ENCODE measurements around the gene SCP2. TPM values are rescaled to one million over a fixed set of nuclear protein-coding genes. Genes with fewer than 3 reads are reported as not detected.
A peak's percentile ranks its signal among the peaks of the same experiment; 100 is the strongest.

SCP2 gene, protein sequence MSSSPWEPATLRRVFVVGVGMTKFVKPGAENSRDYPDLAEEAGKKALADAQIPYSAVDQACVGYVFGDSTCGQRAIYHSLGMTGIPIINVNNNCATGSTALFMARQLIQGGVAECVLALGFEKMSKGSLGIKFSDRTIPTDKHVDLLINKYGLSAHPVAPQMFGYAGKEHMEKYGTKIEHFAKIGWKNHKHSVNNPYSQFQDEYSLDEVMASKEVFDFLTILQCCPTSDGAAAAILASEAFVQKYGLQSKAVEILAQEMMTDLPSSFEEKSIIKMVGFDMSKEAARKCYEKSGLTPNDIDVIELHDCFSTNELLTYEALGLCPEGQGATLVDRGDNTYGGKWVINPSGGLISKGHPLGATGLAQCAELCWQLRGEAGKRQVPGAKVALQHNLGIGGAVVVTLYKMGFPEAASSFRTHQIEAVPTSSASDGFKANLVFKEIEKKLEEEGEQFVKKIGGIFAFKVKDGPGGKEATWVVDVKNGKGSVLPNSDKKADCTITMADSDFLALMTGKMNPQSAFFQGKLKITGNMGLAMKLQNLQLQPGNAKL
- 42.8 TPM for polyA plus RNA-seq (2012; ENCODE audit: insufficient read length, low read depth)

DNA sequence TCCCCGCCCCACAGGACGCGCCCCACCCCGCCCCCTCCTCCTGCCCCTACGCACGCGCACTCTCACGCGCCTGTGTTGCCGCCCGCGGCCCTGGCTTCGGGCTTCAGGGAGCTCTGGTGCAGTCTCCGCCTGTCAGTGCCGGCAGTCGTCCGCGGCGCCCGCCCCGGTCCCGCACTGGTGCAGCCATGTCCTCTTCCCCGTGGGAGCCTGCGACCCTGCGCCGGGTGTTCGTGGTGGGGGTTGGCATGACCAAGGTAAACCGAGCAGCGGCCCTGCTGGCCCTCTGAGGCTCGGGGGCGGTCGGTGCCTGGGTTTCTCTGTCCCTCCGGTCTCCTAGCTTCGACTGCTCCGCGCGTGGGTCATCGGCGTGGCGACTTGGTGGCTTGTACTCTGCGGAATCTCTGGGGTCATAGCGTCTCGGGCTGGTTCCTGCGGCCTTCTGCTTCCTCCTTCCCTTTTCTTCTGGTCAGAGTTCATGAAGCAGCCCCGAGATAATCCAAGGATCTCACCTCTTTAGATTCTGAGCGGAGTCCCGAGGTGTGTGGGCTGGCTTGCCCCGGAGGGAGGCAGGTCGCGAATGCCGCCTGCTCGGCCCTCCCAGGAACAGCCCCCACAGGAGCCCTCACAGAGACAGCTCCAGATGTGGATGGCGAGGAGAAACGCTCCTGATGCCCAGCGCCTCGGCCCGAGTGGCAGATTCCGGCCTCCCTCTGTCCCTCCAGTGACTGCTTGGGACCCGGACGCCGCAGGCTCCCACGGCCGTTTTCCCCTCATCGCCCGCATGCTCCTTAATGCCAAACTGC, at the start of gene SCP2:
TSS of gene SCP2 (plus strand) at position 65 of the 803 bp plus-strand sequence. CDS start at position 186, 121 bp downstream.
- TF ChIP-seq SIN3A (IDR thresholded peaks at IDR 0.05; ENCODE audit: borderline replicate concordance, insufficient read depth, low read length) (no peak), FOXP2 (optimal IDR thresholded peaks at IDR 0.05; ENCODE audit: borderline replicate concordance, extremely low read depth, extremely low read length, insufficient read depth) (no peak), REST (IDR thresholded peaks at IDR 0.05; ENCODE audit: insufficient read depth in 1 of 2, low read depth in 2 of 2, low read length in 2 of 2) (no peak), POLR2AphosphoS5 (IDR thresholded peaks at IDR 0.05; ENCODE audit: low read depth, low read length) (peak; percentile 65; the same call in 1 of the 2 replicates), TAF1 (IDR thresholded peaks at IDR 0.05; ENCODE audit: borderline replicate concordance, insufficient read depth, low read length) (no peak)

DNA sequence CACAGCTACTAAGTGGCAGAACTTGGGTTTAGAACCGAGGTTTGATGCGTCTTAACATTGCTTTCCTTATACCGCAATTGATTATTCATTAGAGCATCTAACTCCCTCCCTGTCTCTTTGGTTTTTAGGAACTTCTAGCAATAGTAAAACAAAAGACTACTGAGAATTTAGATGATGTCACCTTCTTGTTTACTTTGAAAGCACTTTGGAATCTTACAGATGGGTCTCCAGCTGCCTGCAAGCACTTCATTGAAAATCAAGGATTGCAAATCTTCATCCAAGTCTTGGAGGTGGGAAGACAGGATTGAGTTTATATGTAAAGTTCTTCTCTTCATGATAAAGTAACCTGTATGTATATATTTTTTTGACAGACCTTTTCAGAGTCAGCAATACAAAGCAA, 49.5 kb upstream of the SCP2 start:
- no peak for TF ChIP-seq POLR2AphosphoS5 (IDR thresholded peaks at IDR 0.05; ENCODE audit: low read depth, low read length)
- TF ChIP-seq REST (IDR thresholded peaks at IDR 0.05; ENCODE audit: insufficient read depth in 1 of 2, low read depth in 2 of 2, low read length in 2 of 2), result no peak
- no peak for TF ChIP-seq TAF1 (IDR thresholded peaks at IDR 0.05; ENCODE audit: borderline replicate concordance, insufficient read depth, low read length)
- TF ChIP-seq FOXP2 (optimal IDR thresholded peaks at IDR 0.05; ENCODE audit: borderline replicate concordance, extremely low read depth, extremely low read length, insufficient read depth), result no peak
- TF ChIP-seq SIN3A (IDR thresholded peaks at IDR 0.05; ENCODE audit: borderline replicate concordance, insufficient read depth, low read length), result no peak

GRCh38 chr1:52880206-52880605, 46.9 kb upstream of the SCP2 start:
- TF ChIP-seq POLR2AphosphoS5 (IDR thresholded peaks at IDR 0.05; ENCODE audit: low read depth, low read length), result no peak
- no peak for TF ChIP-seq TAF1 (IDR thresholded peaks at IDR 0.05; ENCODE audit: borderline replicate concordance, insufficient read depth, low read length)
- no peak for TF ChIP-seq FOXP2 (optimal IDR thresholded peaks at IDR 0.05; ENCODE audit: borderline replicate concordance, extremely low read depth, extremely low read length, insufficient read depth)
- TF ChIP-seq SIN3A (IDR thresholded peaks at IDR 0.05; ENCODE audit: borderline replicate concordance, insufficient read depth, low read length), result no peak
- TF ChIP-seq REST (IDR thresholded peaks at IDR 0.05; ENCODE audit: insufficient read depth in 1 of 2, low read depth in 2 of 2, low read length in 2 of 2), result no peak

DNA sequence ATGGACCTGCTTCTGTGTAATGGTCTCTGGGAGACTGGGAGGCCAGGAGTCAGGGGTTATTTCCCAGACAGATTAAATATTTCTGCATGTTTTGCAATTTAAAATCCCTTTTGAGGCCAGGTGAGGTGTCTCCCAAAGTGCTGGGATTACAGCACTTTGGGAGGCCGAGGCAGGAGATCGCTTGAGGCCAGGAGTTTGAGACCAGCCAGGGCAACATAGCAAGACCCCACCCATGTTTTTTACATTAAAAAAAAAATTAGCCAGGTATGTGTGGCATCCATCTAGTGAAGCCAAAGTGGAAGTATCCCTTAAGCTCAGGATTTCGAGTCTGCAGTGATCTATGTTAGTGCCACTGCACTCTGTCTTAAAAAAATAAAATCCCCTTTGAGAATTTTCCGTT, 39.6 kb upstream of the SCP2 start:
- TF ChIP-seq TAF1 (IDR thresholded peaks at IDR 0.05; ENCODE audit: borderline replicate concordance, insufficient read depth, low read length), result no peak
- no peak for TF ChIP-seq FOXP2 (optimal IDR thresholded peaks at IDR 0.05; ENCODE audit: borderline replicate concordance, extremely low read depth, extremely low read length, insufficient read depth)
- no peak for TF ChIP-seq REST (IDR thresholded peaks at IDR 0.05; ENCODE audit: insufficient read depth in 1 of 2, low read depth in 2 of 2, low read length in 2 of 2)
- no peak for TF ChIP-seq POLR2AphosphoS5 (IDR thresholded peaks at IDR 0.05; ENCODE audit: low read depth, low read length)
- TF ChIP-seq SIN3A (IDR thresholded peaks at IDR 0.05; ENCODE audit: borderline replicate concordance, insufficient read depth, low read length), result no peak
